IPS DF 6.9 (cell line): ENCODE measurements around the gene USP3.

Source experiments
- DNase-seq: peaks from one replicate; pipeline ENCODE4 v3.0.0-alpha.2; 2013; ENCODE audit warnings: low read depth, low spot score
- H3K27ac ChIP-seq: one replicate; pipeline ENCODE4 v1.5.1; 2013; ENCODE audit warnings: low read length, control low read depth
- H3K27me3 ChIP-seq: 2 replicates; pipeline ENCODE4 v1.6.1; 2013; ENCODE audit warnings: mild to moderate bottlenecking, low read length; ENCODE audit not compliant: control insufficient read depth, insufficient read depth
- H3K36me3 ChIP-seq: 2 replicates; pipeline ENCODE4 v1.6.1; 2013; ENCODE audit warnings: low read length; ENCODE audit not compliant: control insufficient read depth, insufficient read depth
- H3K4me1 ChIP-seq: 2 replicates; pipeline ENCODE4 v1.6.1; 2013; ENCODE audit warnings: low read length; ENCODE audit not compliant: control insufficient read depth, insufficient read depth
- H3K4me3 ChIP-seq: 2 replicates; pipeline ENCODE4 v1.5.1; 2013; ENCODE audit warnings: mild to moderate bottlenecking, low read length
- H3K9me3 ChIP-seq: 2 replicates; pipeline ENCODE4 v1.6.1; 2013; ENCODE audit warnings: low read length, inconsistent platforms; ENCODE audit not compliant: control insufficient read depth, insufficient read depth
- WGBS: extraction: QIAGEN DNeasy Blood & Tissue Kit; methylation state at CpG from one replicate; pipeline ENCODE4 v1.1.7; 2013; ENCODE audit warnings: mixed read lengths, missing lambda C conversion rate; ENCODE audit not compliant: insufficient read length, insufficient coverage; 5-methylcytosine and 5-hydroxymethylcytosine counted together

USP3 gene

GRCh38 chr15:63600001-63600615 is 95.7 kb downstream of the USP3 start:
- Histone ChIP-seq H3K9me3 (no peaks in the 10 kb centered on the region), H3K36me3 (no peaks in the 10 kb centered on the region), H3K4me1 (peaks cover 2% of the 10 kb centered on the region; the same call in 1 of the 2 replicates), H3K4me3 (peak overlapping the region; percentile 64; the same call in 1 of the 2 replicates), H3K27me3 (peaks cover 5% of the 10 kb centered on the region; the same call in 1 of the 2 replicates), H3K27ac (no peak overlapping the region)
- no CpG with 5 or more reads among the region's 26 CpGs for WGBS
- DNase-seq = no peak

- Histone ChIP-seq H3K27ac (no peak overlapping the region), H3K4me3 (peak overlapping the region; percentile 64; the same call in 1 of the 2 replicates), H3K9me3 (no peaks in the 10 kb centered on the region), H3K27me3 (peaks cover 5% of the 10 kb centered on the region; the same call in 1 of the 2 replicates), H3K4me1 (no peaks in the 10 kb centered on the region), H3K36me3 (no peaks in the 10 kb centered on the region)
- DNase-seq = no peak
- no CpG with 5 or more reads among the region's 60 CpGs for WGBS
Observed at GRCh38 chr15:63600616-63601025, 96.2 kb downstream of the USP3 start.

- Histone ChIP-seq H3K4me1 (no peaks in the 10 kb centered on the region), H3K27ac (no peak overlapping the region), H3K27me3 (peaks cover 5% of the 10 kb centered on the region; the same call in 1 of the 2 replicates), H3K36me3 (no peaks in the 10 kb centered on the region), H3K9me3 (no peaks in the 10 kb centered on the region), H3K4me3 (peak overlapping the region; percentile 64; the same call in 1 of the 2 replicates)
- no peak for DNase-seq
- WGBS = no CpG with 5 or more reads among the region's 63 CpGs
Observed at GRCh38 chr15:63601026-63601703, 96.8 kb downstream of the USP3 start.

GRCh38 chr15:63601704-63602185 is 97.4 kb downstream of the USP3 start:
- Histone ChIP-seq H3K27ac (no peak overlapping the region), H3K4me1 (no peaks in the 10 kb centered on the region), H3K36me3 (no peaks in the 10 kb centered on the region), H3K4me3 (peak overlapping the region; percentile 64; the same call in 1 of the 2 replicates), H3K27me3 (peaks cover 5% of the 10 kb centered on the region; the same call in 1 of the 2 replicates), H3K9me3 (no peaks in the 10 kb centered on the region)
- no CpG with 5 or more reads among the region's 9 CpGs for WGBS
- no peak for DNase-seq

GRCh38 chr15:63602595-63602994 is 98.2 kb downstream of the USP3 start:
- H3K9me3 ChIP-seq = no peaks in the 10 kb centered on the region
- DNase-seq = no peak
- H3K4me1 ChIP-seq = no peaks in the 10 kb centered on the region
- H3K36me3 ChIP-seq = no peaks in the 10 kb centered on the region
- peaks cover 5% of the 10 kb centered on the region; the same call in 1 of the 2 replicates for H3K27me3 ChIP-seq
- no peak overlapping the region for H3K4me3 ChIP-seq
- no CpG with 5 or more reads among the region's 3 CpGs for WGBS
- H3K27ac ChIP-seq = no peak overlapping the region

GRCh38 chr15:63603516-63603915 is 99.1 kb downstream of the USP3 start:
- H3K27ac ChIP-seq = no peak overlapping the region
- H3K36me3 ChIP-seq = no peaks in the 10 kb centered on the region
- H3K9me3 ChIP-seq = no peaks in the 10 kb centered on the region
- DNase-seq = no peak
- H3K4me1 ChIP-seq = no peaks in the 10 kb centered on the region
- no peak overlapping the region for H3K4me3 ChIP-seq
- H3K27me3 ChIP-seq = peaks cover 5% of the 10 kb centered on the region; the same call in 1 of the 2 replicates
- no CpG with 5 or more reads among the region's 4 CpGs for WGBS

- WGBS = no CpG with 5 or more reads among the region's 2 CpGs
- no peaks in the 10 kb centered on the region for H3K9me3 ChIP-seq
- H3K4me3 ChIP-seq = no peak overlapping the region
- no peak for DNase-seq
- no peak overlapping the region for H3K27ac ChIP-seq
- peaks cover 5% of the 10 kb centered on the region; the same call in 1 of the 2 replicates for H3K27me3 ChIP-seq
- H3K36me3 ChIP-seq = 0 out of 2 replicates have a peak, but pooled peaks cover 3% of the 10 kb centered on the region
- no peaks in the 10 kb centered on the region for H3K4me1 ChIP-seq
Observed at GRCh38 chr15:63604281-63604680, 99.9 kb downstream of the USP3 start.

GRCh38 chr15:63605036-63605435 is 100.6 kb downstream of the USP3 start:
- no CpG with 5 or more reads among the region's 3 CpGs for WGBS
- Histone ChIP-seq H3K4me3 (no peak overlapping the region), H3K9me3 (no peaks in the 10 kb centered on the region), H3K27me3 (peaks cover 5% of the 10 kb centered on the region; the same call in 1 of the 2 replicates), H3K36me3 (0 out of 2 replicates have a peak, but pooled peaks cover 3% of the 10 kb centered on the region), H3K4me1 (no peaks in the 10 kb centered on the region), H3K27ac (no peak overlapping the region)
- no peak for DNase-seq

GRCh38 chr15:63605816-63606215 is 101.4 kb downstream of the USP3 start:
- Histone ChIP-seq H3K4me1 (no peaks in the 10 kb centered on the region), H3K27ac (no peak overlapping the region), H3K27me3 (peaks cover 5% of the 10 kb centered on the region; the same call in 1 of the 2 replicates), H3K4me3 (no peak overlapping the region), H3K36me3 (0 out of 2 replicates have a peak, but pooled peaks cover 3% of the 10 kb centered on the region), H3K9me3 (no peaks in the 10 kb centered on the region)
- WGBS = no CpG with 5 or more reads among the region's 7 CpGs
- DNase-seq = no peak

- no CpG with 5 or more reads among the region's 2 CpGs for WGBS
Observed at GRCh38 chr15:63606308-63606707, 101.9 kb downstream of the USP3 start.

More at GRCh38 chr15:63606308-63606707, 101.9 kb downstream of the USP3 start:
- H3K4me1 ChIP-seq = no peaks in the 10 kb centered on the region
- H3K27me3 ChIP-seq = peaks cover 5% of the 10 kb centered on the region; the same call in 1 of the 2 replicates
- H3K4me3 ChIP-seq = no peak overlapping the region
- H3K27ac ChIP-seq = no peak overlapping the region
- H3K9me3 ChIP-seq = no peaks in the 10 kb centered on the region
- no peak for DNase-seq
- H3K36me3 ChIP-seq = 0 out of 2 replicates have a peak, but pooled peaks cover 3% of the 10 kb centered on the region
